Measurements from ENCODE around the gene SRP9. TPM values are rescaled to one million over a fixed set of nuclear protein-coding genes. Genes with fewer than 3 reads are reported as not detected.

SRP9 gene
- total and polyA plus RNA-seq, 2 donors (not counting 1 experiment from before 2014, with no cell fraction given) = 73.4 to 117 TPM

DNA sequence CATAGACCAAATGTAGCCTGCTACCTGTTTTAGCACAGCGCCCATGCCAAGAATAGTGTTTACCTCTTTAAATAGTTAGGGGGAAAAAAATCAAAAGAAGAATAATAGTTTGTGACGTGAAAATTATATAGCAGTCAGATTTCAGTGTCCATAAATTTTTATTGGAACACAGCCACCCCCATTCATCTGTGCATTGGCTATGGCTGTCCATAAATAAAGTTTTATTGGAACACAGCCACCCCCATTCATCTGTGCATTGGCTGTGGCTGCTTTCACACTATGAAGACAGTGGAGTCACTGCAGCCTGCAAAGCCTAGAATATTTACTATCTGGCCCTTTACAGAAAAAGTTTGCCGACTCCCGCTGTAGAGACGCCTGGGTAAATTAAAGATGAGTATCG is 53.2 kb downstream of the SRP9 start:
- no peak for DNase-seq
- 100% methylated on average over 2 of the region's 6 CpGs for WGBS (ENCODE audit: insufficient coverage)
- Histone ChIP-seq H4K20me1 (ENCODE audit: control insufficient read depth, insufficient read depth, low read length, poor library complexity, severe bottlenecking) (no peaks in the 10 kb centered on the region), H3K27ac (ENCODE audit: low read length in 2 of 2) (no peak overlapping the region), H3K4me3 (ENCODE audit: control extremely low read depth in 1 of 5, extremely low read depth in 1 of 5, insufficient read depth in 1 of 5, low read depth in 2 of 5, low read length in 4 of 5) (no peak overlapping the region), H3K27me3 (replicated peaks in 1 of 4; ENCODE audit: control extremely low read depth in 1 of 4, control insufficient read depth in 3 of 4, insufficient read depth in 4 of 4, low read length in 3 of 4) (no peaks in the 10 kb centered on the region), H3K36me3 (replicated peaks in 1 of 2; ENCODE audit: control extremely low read depth in 1 of 2, control insufficient read depth in 1 of 2, extremely low read depth in 1 of 2, insufficient read depth in 2 of 2, low read length in 1 of 2) (no peaks in the 10 kb centered on the region), H2AFZ (ENCODE audit: insufficient read depth, low read depth, low read length, poor library complexity, severe bottlenecking) (no peak overlapping the region), H3K4me2 (replicated peaks; ENCODE audit: low read depth, low read length, poor library complexity, severe bottlenecking) (no peak overlapping the region), H3K9me3 (ENCODE audit: control extremely low read depth in 1 of 3, control insufficient read depth in 2 of 3, insufficient read depth in 1 of 3, low read length in 2 of 3) (no peaks in the 10 kb centered on the region), H3K79me2 (ENCODE audit: control insufficient read depth, insufficient read depth, low read length) (no peaks in the 10 kb centered on the region), H3K4me1 (ENCODE audit: control insufficient read depth in 2 of 2, insufficient read depth in 2 of 2, low read length in 2 of 2) (no peaks in the 10 kb centered on the region), H3K9ac (ENCODE audit: low read length) (no peak overlapping the region)
- no peak overlapping the region for H3K27ac Mint-ChIP-seq
- ChIA-PET POLR2A (no interaction called here), CTCF (no interaction called here)
- H3K4me3 Mint-ChIP-seq = no peak overlapping the region
- no peak for ATAC-seq (ENCODE audit: low read depth)
- H3K9me3 Mint-ChIP-seq (ENCODE audit: insufficient read depth) = no peaks in the 10 kb centered on the region
- intact Hi-C loops (cut with micrococcal nuclease) = no loop called here
- no peaks in the 10 kb centered on the region for H3K27me3 Mint-ChIP-seq
- TF ChIP-seq, protein P1, sequence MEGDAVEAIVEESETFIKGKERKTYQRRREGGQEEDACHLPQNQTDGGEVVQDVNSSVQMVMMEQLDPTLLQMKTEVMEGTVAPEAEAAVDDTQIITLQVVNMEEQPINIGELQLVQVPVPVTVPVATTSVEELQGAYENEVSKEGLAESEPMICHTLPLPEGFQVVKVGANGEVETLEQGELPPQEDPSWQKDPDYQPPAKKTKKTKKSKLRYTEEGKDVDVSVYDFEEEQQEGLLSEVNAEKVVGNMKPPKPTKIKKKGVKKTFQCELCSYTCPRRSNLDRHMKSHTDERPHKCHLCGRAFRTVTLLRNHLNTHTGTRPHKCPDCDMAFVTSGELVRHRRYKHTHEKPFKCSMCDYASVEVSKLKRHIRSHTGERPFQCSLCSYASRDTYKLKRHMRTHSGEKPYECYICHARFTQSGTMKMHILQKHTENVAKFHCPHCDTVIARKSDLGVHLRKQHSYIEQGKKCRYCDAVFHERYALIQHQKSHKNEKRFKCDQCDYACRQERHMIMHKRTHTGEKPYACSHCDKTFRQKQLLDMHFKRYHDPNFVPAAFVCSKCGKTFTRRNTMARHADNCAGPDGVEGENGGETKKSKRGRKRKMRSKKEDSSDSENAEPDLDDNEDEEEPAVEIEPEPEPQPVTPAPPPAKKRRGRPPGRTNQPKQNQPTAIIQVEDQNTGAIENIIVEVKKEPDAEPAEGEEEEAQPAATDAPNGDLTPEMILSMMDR (IDR thresholded peaks at IDR 0.05) = no peak
- no peak for TF ChIP-seq EZH2 (IDR thresholded peaks at IDR 0.05; ENCODE audit: borderline replicate concordance, insufficient read depth, low read depth, low read length, poor library complexity, severe bottlenecking)
- H3K4me1 Mint-ChIP-seq = no peaks in the 10 kb centered on the region

DNA sequence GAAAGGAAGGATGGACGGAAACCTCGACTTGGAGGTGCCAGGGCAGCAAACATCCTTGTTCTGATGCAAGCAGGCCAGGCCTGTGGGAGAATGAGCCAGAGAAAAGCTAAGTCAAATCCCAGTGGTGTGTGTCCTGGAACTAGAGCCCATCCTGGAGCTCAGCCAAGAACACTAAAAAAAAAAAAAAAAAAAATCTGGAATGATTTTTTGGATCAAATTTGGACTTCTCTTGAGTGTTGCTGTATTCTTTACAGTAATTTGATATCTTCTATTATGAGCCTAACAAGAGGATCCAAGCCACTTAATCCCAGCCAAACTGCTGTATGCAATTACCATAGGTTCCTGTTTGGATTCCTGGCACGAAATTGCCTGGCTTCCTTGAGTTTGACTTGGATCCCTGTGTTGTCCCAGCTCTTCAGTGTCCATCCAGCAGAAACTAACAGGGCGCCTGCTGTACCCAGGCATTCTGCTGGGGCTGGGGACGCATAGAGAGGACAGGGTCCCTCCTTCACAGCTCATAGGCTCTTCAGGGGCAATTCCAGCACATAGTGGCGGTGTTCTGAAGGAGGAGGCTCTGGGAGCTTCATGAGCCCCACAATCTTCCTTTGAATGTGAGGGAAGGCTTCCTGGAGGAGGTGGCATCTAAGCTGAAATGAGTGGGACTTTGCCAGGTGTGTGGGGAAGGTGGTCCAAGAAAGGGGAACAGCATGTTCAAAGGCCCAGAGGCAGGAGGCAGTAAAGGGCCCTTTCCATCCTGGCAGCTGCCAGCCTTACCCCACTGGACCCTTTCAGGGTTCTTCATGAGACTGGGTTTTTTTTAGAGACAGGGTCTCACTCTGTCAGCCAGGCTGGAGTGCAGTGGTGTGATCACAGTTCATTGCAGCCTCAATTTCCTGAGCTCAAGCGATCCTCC is 57.0 kb downstream of the SRP9 start:
- POLR2A ChIA-PET = no interaction called here
- DNase-seq = no peak
- no peaks in the 10 kb centered on the region for H3K9me3 Mint-ChIP-seq (ENCODE audit: insufficient read depth)
- H2AFZ ChIP-seq (ENCODE audit: insufficient read depth, low read depth, low read length, poor library complexity, severe bottlenecking) = no peak overlapping the region
- H3K27ac Mint-ChIP-seq = no peak overlapping the region
- H3K4me1 ChIP-seq (ENCODE audit: control insufficient read depth in 2 of 2, insufficient read depth in 2 of 2, low read length in 2 of 2) = no peaks in the 10 kb centered on the region
- WGBS (ENCODE audit: insufficient coverage) = 87% methylated on average over 4 of the region's 7 CpGs
- TF ChIP-seq EZH2 (IDR thresholded peaks at IDR 0.05; ENCODE audit: borderline replicate concordance, insufficient read depth, low read depth, low read length, poor library complexity, severe bottlenecking) = no peak
- TF ChIP-seq, protein P1 (IDR thresholded peaks at IDR 0.05) = no peak
- H3K9ac ChIP-seq (ENCODE audit: low read length) = no peak overlapping the region
- H3K27ac ChIP-seq (ENCODE audit: low read length in 2 of 2) = no peak overlapping the region
- H3K4me2 ChIP-seq (replicated peaks; ENCODE audit: low read depth, low read length, poor library complexity, severe bottlenecking) = no peak overlapping the region
- no peaks in the 10 kb centered on the region for H3K79me2 ChIP-seq (ENCODE audit: control insufficient read depth, insufficient read depth, low read length)
- CTCF ChIA-PET = interaction anchor here (0.6 to 1.3 kb wide), 4 partner anchors 15 to 412 kb away, joined by 3 to 5 read pairs (median 4); no protein-coding TSS in a partner anchor
- H3K27me3 ChIP-seq (replicated peaks in 1 of 4; ENCODE audit: control extremely low read depth in 1 of 4, control insufficient read depth in 3 of 4, insufficient read depth in 4 of 4, low read length in 3 of 4) = no peaks in the 10 kb centered on the region
- no peak overlapping the region for H3K4me3 ChIP-seq (ENCODE audit: control extremely low read depth in 1 of 5, extremely low read depth in 1 of 5, insufficient read depth in 1 of 5, low read depth in 2 of 5, low read length in 4 of 5)
- H3K4me3 Mint-ChIP-seq = no peak overlapping the region
- intact Hi-C loops (cut with micrococcal nuclease) = no loop called here
- no peaks in the 10 kb centered on the region for H3K36me3 ChIP-seq (replicated peaks in 1 of 2; ENCODE audit: control extremely low read depth in 1 of 2, control insufficient read depth in 1 of 2, extremely low read depth in 1 of 2, insufficient read depth in 2 of 2, low read length in 1 of 2)
- no peaks in the 10 kb centered on the region for H3K9me3 ChIP-seq (ENCODE audit: control extremely low read depth in 1 of 3, control insufficient read depth in 2 of 3, insufficient read depth in 1 of 3, low read length in 2 of 3)
- no peaks in the 10 kb centered on the region for H3K4me1 Mint-ChIP-seq
- no peaks in the 10 kb centered on the region for H4K20me1 ChIP-seq (ENCODE audit: control insufficient read depth, insufficient read depth, low read length, poor library complexity, severe bottlenecking)
- no peaks in the 10 kb centered on the region for H3K27me3 Mint-ChIP-seq
- no peak for ATAC-seq (ENCODE audit: low read depth)
